HepG2 (cell line): ENCODE data around the gene TMEM184B. TPM values are rescaled to one million over a fixed set of nuclear protein-coding genes. Genes with fewer than 3 reads are reported as not detected.

ENCODE experiments used
- E2F1 ChIP-seq: sonication (generic); formaldehyde crosslinking; IDR thresholded peaks from 2 replicates; pipeline ENCODE4 v1.5.0; 2020; ENCODE audit warnings: missing genetic modification reagents
- ELF4 ChIP-seq: sonication (generic); formaldehyde crosslinking; IDR thresholded peaks from 2 replicates; pipeline ENCODE4 v1.5.0; 2020; ENCODE audit warnings: missing genetic modification reagents, mild to moderate bottlenecking, moderate library complexity, borderline replicate concordance
- FOXP4 ChIP-seq: sonication (generic); formaldehyde crosslinking; IDR thresholded peaks from 2 replicates; pipeline ENCODE4 v1.4.0; 2020; ENCODE audit warnings: missing genetic modification reagents
- GLMP ChIP-seq: sonication (generic); formaldehyde crosslinking; IDR thresholded peaks from 2 replicates; pipeline ENCODE4 v1.9.0; 2021; ENCODE audit warnings: missing genetic modification reagents, mild to moderate bottlenecking, borderline replicate concordance
- HDAC2 ChIP-seq: sonication (generic); formaldehyde crosslinking; IDR thresholded peaks from 2 replicates; pipeline ENCODE4 v1.4.0; 2020; ENCODE audit warnings: missing genetic modification reagents
- NFE2L1 ChIP-seq: sonication (generic); formaldehyde crosslinking; IDR thresholded peaks from 2 replicates; pipeline ENCODE4 v1.4.0; 2020; ENCODE audit warnings: missing genetic modification reagents, mild to moderate bottlenecking, borderline replicate concordance
- PRPF4 ChIP-seq: fragments of 200-400 bp; formaldehyde crosslinking; IDR thresholded peaks from 2 replicates; pipeline ENCODE4 v1.6.1; 2016; ENCODE audit warnings: low read length, low read depth; ENCODE audit not compliant: poor library complexity, severe bottlenecking
- RARA ChIP-seq: IDR thresholded peaks from 2 replicates; pipeline ENCODE4 v1.6.1; 2016; ENCODE audit warnings: missing genetic modification reagents, missing compliant biosample characterization
- SIX4 ChIP-seq: sonication (generic); formaldehyde crosslinking; IDR thresholded peaks from 2 replicates; pipeline ENCODE4 v1.4.0; 2020; ENCODE audit warnings: missing genetic modification reagents
- SNAPC4 ChIP-seq: sonication (generic); formaldehyde crosslinking; IDR thresholded peaks from 2 replicates; pipeline ENCODE4 v1.4.0; 2020; ENCODE audit warnings: mild to moderate bottlenecking, missing genetic modification reagents
- TOE1 ChIP-seq: sonication (generic); formaldehyde crosslinking; IDR thresholded peaks from 2 replicates; pipeline ENCODE4 v1.4.0; 2020; ENCODE audit warnings: mild to moderate bottlenecking, missing genetic modification reagents
- ZBTB10 ChIP-seq: sonication (generic); formaldehyde crosslinking; IDR thresholded peaks from 2 replicates; pipeline ENCODE4 v1.4.0; 2020; ENCODE audit warnings: missing genetic modification reagents, borderline replicate concordance
- ZBTB20 ChIP-seq: sonication (generic); formaldehyde crosslinking; IDR thresholded peaks from 2 replicates; pipeline ENCODE4 v1.8.1; 2023; ENCODE audit warnings: missing genetic modification reagents, low read depth, mild to moderate bottlenecking, borderline replicate concordance
- ZNF331 ChIP-seq: sonication (generic); formaldehyde crosslinking; IDR thresholded peaks from 2 replicates; pipeline ENCODE4 v1.4.0; 2020; ENCODE audit warnings: missing genetic modification reagents
- ZNF556 ChIP-seq: sonication (generic); formaldehyde crosslinking; IDR thresholded peaks from 2 replicates; pipeline ENCODE4 v1.4.0; 2020; ENCODE audit warnings: mild to moderate bottlenecking, missing genetic modification reagents, borderline replicate concordance
- ZNF816 ChIP-seq: sonication (generic); formaldehyde crosslinking; IDR thresholded peaks from 2 replicates; pipeline ENCODE4 v1.8.0; 2022; ENCODE audit warnings: missing genetic modification reagents, mild to moderate bottlenecking, borderline replicate concordance
- ZSCAN12 ChIP-seq: sonication (generic); formaldehyde crosslinking; IDR thresholded peaks from 2 replicates; pipeline ENCODE4 v1.9.0; 2021; ENCODE audit warnings: mild to moderate bottlenecking, missing genetic modification reagents
- polyA plus RNA-seq, 8 experiments: library from polyadenylated mRNA; depleted of rRNA in 3 of 8; stranded (reverse) in 7 of 8; unstranded in 1 of 8; fragments of >200 nt; fragmentation: Illumina TruSeq in 4 of 8; extraction: Trizol in 4 of 8; gene quantifications; 2 replicates each; pipeline versions ENCODE4 v1.2.1 to v1.2.3, GENCODE V29; 2011 to 2016; ENCODE audit warnings: low read depth in 4 of 8, missing spikeins in 1 of 8, mixed read lengths in 1 of 8; ENCODE audit not compliant: insufficient read depth in 1 of 8
- total RNA-seq, 5 experiments: library from RNA; depleted of rRNA; stranded (reverse); fragments of >200 nt; fragmentation: Illumina TruSeq; extraction: Trizol; gene quantifications; 2 replicates each; pipeline ENCODE4 v1.2.3, GENCODE V29; 2016; ENCODE audit warnings: low read depth in 1 of 5

The TMEM184B gene
- total and polyA plus RNA-seq, 2 of the 13 experiments (the other 11 are each of a cell fraction or from before 2014, with no cell fraction given): 15.9 to 16.0 TPM

GRCh38 chr22:38193580-38193979, 79.2 kb downstream of the TMEM184B start (continued):
- peak; percentile 14; the same call in 1 of the 2 replicates for TF ChIP-seq FOXP4
- no peak for TF ChIP-seq ELF4 (CRISPR knock-in tag)
- TF ChIP-seq SNAPC4 (CRISPR knock-in tag): no peak
- no peak for TF ChIP-seq ZNF816 (CRISPR knock-in tag)
- TF ChIP-seq TOE1 (CRISPR knock-in tag): no peak
- 0 out of 2 replicates have a peak, but pooled peaks have one; percentile 37 for TF ChIP-seq HDAC2
- no peak for TF ChIP-seq PRPF4
- peak; percentile 52 for TF ChIP-seq RARA
- no peak for TF ChIP-seq SIX4 (CRISPR knock-in tag)
- TF ChIP-seq ZNF331: no peak
- TF ChIP-seq ZNF556 (CRISPR knock-in tag): no peak
- TF ChIP-seq ZBTB10: peak; percentile 49; the same call in 1 of the 2 replicates
- no peak for TF ChIP-seq E2F1
- no peak for TF ChIP-seq ZBTB20 (CRISPR knock-in tag)
- TF ChIP-seq ZSCAN12 (CRISPR knock-in tag): no peak
- no peak for TF ChIP-seq NFE2L1 (CRISPR knock-in tag)
- no peak for TF ChIP-seq GLMP
